Heart left ventricle (tissue), 13 donors: ENCODE data around the gene PARVG.

Experiments
- CTCF ChIP-seq, 12 donors: fragments of 200-600 bp; sonication (generic) in 4 of 12; IDR thresholded peaks; one replicate each; pipeline versions ENCODE4 v1.5.0 to v1.8.0; 2018 to 2022; ENCODE audit warnings: antibody characterized with exemption in 12 of 12, mild to moderate bottlenecking in 5 of 12
- POLR2A ChIP-seq, 2 donors: fragments of 450-650 bp; IDR thresholded peaks; one replicate each; pipeline ENCODE4 v1.6.1; 2017; ENCODE audit warnings: antibody characterized with exemption in 2 of 2, mild to moderate bottlenecking in 2 of 2, moderate library complexity in 2 of 2
- donor health status: ischemic (EF 13 %, LVEDD 7.1; RV severe dilation, severe dysfunction).
- donor health status: DM: no; HTN: yes; CAD: no.
- donor health status: DM: no; HTN: no; CAD: no.
- donor health status: ischemic (EF 25% LVEDD 6.9; RV normal size, moderate dysfunction).
- donor health status: ischemic (EF 25% LVEDD 5.7; RV mildly dilated, moderate dysfunction).
- donor health status: ischemic (EF 35%, LVEDD 5.7; RV mildly dilated, moderate dysfunction).
- donor health status: nonischemic (EF 11% LVEDD 7.7; RV severe dilation, severe dysfunction).
- donor health status: DM: yes; HTN: yes; CAD: no.
- donor health status: PGD.
- donor health status: ischemic (EF 29% LVEDD 5.4; RV normal size, mild dysfunction).
- donor health status: nonischemic (EF 23%, LVEDD 6.1; RV moderate dilation, normal function).

GRCh38 chr22:44166498-44167276, 14.0 kb upstream of the PARVG start:
- no peak for TF ChIP-seq CTCF (IDR thresholded peaks at IDR 0.05)
- no peak for TF ChIP-seq POLR2A (IDR thresholded peaks at IDR 0.05)
